SW 1271 (cell line): Measurements from ENCODE around the gene LGALS7B.
"Not testable (repeated sequence)": the region's sequence is repeated elsewhere in the genome, so short reads cannot be mapped to it uniquely, and the experiment has no call there.

Source experiments
- DNase-seq, 2 experiments: peaks; one replicate each; lab custom pipeline; 2025; lab: John Stamatoyannopoulos, UW

Gene LGALS7B

DNA sequence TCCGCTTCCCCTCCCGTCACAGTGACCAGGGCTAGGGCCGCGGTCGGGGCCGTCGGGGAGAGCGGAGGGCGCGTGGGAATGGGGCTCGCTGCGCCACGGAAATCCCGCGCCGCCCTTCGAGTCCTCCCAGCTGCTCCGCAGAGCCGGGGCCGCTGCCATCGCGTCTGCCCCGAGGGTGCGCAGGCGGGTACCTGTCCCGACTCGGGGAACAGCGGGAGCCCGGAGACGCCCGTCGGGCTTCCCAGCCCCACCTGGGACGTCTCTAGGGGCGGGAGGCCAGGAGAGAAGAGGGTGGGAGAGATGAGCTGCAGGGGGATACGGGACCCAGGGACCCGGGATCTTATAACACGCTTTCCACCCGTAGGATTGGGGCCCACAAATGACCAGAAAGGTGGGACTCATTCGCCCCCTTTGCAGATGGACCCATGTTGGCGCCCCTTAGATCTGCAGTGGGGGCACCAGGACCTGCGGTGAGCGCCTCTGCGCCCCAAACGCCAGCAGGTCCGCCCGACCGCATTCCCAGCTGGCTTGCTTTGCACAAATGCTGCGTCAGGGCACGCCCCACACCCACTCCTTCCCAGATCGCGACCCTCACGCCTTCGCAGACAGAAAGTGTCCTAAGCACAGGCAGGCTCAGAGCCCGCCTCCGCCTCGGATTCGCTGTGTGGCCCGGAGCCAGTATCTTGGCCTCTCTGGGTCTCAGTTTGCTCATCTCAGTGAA, 18.6 kb upstream of the LGALS7B start:
- not testable (repeated sequence) for DNase-seq

DNA sequence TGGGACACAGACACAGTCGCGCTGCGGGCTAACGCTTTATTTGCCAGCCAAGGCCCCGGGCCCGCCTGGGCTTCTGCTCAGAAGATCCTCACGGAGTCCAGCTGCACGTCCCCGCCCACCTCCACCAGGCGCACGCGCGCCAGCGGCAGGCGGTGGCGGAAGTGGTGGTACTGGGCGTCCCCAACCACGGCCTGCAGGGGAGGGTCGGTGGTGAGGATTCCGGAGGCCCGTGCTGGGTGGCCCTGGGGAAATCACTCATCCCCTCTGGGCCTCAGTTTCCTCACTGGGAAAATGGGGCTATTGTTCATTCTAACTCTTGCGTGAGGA, 18.1 kb upstream of the LGALS7B start:
- DNase-seq = not testable (repeated sequence)

DNA sequence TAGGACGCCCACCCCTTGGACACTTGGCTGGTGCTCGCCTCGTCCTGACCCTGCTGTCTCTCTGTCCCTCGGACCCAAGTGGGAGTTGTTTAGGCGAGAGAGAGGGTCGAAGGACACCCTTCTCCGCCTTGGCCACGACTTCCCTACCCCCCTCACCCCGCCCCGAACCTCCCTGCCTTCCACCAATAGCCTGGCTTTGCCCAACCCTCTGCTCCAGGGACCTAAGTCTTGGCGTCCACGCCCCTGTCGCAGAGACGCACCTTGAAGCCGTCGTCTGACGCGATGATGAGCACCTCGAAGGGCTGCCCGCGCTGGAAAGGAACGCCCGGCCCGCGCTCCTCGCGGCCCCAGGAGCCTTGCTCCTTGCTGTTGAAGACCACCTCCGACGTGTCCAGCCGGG, 17.4 kb upstream of the LGALS7B start:
- DNase-seq = not testable (repeated sequence)

DNA sequence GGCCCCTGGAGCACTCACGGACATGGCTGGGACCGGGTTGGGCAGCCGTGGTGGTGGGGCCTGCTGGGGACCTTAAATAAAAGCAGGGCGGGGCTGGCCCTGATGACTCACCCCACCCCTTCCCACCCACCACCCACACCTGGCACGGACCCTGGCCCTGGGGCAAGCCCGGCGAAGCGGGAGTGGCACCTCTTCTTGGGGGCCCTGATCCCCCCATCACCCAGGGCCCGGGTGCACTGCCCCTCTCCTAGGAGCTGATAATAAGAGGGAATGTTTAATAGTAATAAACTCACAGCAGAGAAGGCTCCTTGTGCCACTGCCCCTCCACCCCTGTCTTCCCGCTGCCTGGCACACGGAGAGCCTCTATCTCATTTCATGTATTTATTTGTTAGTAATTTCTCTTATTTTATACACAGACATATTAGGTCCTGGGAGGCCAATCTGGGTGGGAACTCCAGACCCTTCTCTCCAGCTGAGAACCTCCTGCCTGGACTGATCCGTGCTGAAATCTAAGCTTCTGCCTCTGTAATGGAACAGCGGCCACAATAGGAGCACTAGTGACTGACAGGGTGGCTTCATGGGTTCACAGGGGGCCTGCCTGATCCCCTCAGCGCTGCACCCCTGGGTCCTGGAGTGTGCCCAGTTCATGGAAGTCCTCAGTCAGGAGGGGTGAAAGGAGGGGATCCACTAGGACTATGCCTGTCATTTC, 15.4 kb upstream of the LGALS7B start, which contains the start of gene LGALS7:
LGALS7 (minus strand) TSS at position 49 of the 709 bp plus-strand sequence; CDS start at position 24, 25 bp downstream.
- DNase-seq = no peak

DNA sequence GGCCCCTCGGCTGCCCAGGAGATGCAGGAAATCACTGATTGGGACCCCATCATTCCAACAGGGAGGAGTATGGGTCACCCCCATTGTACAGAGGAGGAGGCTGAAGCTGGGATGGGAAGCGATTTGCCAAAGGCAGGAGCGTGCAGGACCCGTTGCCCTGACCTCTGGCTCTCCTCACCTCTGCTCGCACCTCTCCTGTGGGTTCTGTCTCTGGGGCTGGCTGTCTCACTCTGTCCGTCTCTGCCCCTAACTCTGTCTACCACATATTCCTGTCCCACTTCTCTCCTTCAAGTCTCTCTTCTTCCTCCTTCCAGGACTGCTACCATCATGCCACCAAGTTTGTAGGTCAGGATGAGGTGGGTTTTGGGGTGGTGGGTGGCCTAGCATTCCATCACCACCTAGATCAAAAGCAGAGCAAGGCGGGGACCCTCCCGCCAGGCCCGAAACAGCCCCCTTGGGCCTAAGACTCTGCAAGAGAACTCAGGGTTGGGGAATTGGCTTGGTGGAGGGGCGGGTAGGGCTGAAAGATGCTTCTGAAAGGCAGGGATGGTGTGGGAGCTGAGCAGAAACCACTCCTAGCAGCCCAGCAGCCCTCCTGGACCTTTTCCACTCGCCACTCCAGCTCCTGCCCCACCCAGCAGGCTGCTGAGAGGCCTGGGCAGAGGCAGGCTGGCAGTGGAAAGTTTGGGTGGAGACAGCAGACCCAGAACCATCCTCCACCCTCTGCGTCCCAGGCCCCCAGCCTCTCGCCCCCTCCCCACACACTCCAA, 14.6 kb upstream of the LGALS7B start:
- no peak for DNase-seq

DNA sequence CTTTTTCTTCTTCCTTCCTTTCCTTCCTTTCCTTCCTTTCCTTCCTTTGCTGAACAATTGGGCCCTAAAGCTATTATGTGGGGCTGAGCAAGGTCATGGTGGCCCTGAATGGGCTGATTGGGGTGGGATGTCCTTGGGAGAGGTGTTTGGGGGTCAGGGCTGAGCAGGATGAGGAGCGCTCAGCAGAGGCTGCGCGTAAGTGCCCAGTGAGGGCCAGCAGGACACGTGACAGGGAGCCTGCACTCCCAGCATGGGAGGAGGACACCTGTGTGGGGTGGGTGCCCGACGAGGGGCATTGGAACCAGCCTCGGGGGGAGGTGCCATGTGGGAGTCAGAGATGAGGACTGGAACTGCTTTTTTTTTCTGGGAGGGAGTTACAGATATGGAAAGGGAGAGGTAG, 10.3 kb upstream of the LGALS7B start:
- no peak for DNase-seq

DNA sequence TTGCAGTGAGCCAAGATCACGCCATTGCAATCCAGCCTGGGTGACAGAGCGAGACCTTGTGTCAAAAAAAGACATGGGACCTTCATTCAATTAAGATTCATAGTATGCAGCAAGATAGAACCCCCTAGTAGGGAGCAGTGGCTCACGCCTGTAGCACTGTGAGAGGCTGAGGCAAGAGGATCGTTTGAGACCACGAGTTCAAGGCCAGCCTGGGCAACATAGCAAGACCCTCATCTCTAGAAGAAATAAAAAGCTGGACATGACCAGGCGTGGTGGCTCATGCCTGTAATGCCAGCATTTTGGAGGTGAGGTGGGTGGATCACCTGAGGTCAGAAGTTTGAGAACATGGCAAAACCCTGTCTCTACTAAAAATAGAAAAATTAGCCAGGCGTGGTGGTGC, 8.6 kb upstream of the LGALS7B start:
- no peak for DNase-seq

DNA sequence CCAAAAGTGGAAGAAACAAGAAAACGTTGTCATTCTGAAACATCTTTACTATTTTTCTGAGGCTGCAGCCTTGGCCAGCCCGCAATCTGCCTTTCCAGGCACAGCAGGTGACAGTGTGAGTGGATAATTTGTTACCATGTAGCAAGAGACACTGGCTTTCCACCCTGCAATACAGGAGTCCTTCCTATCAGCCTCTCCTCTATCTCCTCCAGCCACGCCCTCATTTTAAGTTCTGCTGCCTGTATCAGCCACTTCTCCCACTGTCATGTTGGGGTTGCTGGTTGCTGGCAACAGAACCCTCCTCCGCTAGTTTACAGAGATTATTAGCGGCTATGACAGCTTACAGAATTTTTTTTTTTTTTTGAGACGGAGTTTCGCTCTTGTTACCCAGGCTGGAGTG, 7.9 kb upstream of the LGALS7B start:
- no peak for DNase-seq

DNA sequence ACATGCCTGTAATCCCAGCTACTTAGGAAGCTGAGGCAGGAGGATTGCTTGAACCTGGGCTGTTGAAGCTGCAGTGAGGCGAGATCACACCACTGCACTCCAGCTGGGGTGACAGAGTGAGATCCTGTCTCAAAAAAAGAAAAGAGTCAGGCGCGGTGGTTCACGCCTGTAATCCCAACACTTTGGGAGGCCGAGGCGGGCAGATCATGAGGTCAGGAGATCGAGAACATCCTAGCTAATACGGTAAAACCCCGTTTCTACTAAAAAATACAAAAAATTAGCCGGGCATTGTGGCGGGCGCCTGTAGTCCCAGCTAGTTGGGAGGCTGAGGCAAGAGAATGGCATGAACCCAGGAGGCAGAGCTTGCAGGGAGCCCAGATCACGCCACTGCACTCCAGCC, 6.8 kb upstream of the LGALS7B start:
- DNase-seq = not testable (repeated sequence)

DNA sequence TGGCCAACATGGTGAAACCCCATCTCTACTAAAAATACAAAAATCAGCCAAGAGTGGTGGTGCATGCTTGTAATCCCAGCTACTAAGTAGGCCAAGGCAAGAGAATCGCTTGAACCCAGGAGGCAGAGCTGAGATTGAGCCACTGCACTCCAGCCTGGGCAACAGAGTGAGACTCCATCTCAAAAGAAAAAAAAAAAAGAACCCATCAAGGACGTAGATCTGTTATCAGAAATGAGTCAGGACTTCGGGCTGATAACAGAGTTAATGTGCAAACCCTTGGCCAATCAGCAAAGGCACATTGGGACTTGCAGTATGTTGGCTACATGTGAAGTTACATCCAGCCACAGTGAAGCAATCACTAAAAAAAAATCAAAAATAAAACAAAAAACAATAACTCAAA, 4.8 kb upstream of the LGALS7B start:
- no peak for DNase-seq

DNA sequence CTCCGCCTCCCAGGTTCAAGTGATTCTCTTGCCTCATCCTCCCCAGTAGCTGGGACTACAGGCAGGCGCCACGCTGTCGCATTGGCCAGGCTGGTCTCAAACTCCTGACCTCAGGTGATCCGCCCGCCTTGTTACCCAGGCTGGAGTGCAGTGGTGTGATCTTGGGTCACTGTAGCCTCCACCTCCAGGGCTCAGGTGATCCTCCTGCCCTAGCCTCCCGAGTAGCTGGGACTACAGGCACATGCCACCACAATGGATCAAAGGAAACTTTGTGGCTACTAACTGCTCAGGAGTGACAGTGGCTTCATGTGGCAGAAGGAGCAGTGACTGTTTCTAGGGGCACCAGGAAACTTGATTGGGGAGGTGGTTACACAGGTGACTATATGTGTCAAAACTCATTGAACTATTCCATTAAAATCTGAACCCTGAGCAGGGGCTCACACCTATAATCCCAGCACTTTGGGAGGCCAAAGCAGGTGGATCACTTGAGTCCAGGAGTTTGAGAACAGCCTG, 3.8 kb upstream of the LGALS7B start:
- no peak for DNase-seq

DNA sequence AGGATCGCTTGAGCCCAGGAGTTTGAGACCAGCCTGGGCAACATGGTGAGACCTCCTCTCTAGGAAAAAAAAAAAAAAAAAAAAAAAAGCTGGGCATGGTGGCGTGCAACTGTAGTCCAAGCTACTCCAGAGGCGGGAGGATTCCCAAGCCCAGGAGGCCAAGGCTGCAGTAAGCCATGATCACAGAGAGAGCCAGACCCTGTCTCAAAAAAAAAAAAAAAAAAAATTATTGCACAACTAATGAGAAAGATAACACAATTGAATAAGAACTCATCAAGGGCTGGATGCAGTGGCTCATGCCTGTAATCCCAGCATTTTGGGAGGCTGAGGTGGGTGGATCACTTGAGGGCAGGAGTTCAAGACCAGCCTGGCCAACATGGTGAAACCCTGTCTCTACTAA, 2.9 kb upstream of the LGALS7B start:
- not testable (repeated sequence) for DNase-seq

DNA sequence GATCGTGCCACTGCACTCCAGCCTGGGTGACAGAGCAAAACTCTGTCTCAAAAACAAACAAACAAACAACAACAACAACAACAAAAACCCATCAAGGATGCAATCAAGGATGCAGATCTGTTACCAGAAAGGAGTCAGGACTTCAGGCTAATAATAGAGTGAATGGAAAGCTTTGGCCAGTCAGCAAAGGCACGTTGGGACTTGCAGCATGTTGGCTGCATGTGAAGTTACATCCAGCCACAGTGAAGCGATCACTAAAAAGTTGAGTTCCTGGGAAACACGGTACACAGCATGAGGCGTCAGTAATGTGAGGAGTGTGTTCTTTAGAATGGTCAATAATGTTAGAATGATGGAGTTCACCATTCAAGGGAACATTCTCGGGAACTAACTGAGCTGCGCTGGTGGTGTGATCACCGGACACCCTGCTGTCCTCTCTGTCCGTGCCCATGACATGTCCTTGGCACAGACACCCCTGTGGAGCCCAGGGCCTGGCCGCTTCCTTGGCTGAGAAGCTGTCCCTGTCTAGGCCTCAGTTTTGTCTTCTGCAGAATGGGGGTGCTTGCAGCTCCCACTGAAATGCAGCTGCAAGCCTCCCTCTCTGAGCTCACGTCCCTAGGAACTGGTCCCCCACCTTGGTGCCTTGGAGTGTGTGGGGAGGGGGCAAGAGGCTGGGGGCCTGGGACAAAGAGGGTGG, 2.3 kb upstream of the LGALS7B start:
- DNase-seq = no peak

DNA sequence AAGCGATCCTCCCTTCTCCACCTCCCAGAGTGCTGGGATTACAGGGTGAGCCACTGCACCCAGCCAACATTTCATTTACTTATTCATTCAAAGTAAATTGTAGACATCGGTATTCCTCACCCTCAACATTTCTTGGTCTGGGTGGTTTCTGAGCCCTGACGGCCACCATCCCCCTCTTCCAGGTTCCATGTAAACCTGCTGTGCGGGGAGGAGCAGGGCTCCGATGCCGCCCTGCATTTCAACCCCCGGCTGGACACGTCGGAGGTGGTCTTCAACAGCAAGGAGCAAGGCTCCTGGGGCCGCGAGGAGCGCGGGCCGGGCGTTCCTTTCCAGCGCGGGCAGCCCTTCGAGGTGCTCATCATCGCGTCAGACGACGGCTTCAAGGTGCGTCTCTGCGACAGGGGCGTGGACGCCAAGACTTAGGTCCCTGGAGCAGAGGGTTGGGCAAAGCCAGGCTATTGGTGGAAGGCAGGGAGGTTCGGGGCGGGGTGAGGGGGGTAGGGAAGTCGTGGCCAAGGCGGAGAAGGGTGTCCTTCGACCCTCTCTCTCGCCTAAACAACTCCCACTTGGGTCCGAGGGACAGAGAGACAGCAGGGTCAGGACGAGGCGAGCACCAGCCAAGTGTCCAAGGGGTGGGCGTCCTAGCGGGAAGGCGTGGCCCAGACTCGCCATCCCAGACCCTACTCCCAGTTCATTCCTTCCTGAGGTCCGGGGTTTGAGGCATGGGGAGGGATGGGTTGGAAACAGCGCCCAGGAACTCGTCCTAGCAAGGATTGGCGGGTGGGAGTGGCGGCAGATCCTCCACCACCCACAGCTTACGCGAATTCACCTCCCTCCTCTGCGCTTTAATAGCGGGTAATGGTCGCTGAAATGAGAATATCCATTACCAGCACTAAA, 1.8 kb downstream of the LGALS7B start:
- DNase-seq = not testable (repeated sequence)

DNA sequence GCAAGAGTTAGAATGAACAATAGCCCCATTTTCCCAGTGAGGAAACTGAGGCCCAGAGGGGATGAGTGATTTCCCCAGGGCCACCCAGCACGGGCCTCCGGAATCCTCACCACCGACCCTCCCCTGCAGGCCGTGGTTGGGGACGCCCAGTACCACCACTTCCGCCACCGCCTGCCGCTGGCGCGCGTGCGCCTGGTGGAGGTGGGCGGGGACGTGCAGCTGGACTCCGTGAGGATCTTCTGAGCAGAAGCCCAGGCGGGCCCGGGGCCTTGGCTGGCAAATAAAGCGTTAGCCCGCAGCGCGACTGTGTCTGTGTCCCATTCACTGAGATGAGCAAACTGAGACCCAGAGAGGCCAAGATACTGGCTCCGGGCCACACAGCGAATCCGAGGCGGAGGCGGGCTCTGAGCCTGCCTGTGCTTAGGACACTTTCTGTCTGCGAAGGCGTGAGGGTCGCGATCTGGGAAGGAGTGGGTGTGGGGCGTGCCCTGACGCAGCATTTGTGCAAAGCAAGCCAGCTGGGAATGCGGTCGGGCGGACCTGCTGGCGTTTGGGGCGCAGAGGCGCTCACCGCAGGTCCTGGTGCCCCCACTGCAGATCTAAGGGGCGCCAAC, 2.6 kb downstream of the LGALS7B start:
- not testable (repeated sequence) for DNase-seq

DNA sequence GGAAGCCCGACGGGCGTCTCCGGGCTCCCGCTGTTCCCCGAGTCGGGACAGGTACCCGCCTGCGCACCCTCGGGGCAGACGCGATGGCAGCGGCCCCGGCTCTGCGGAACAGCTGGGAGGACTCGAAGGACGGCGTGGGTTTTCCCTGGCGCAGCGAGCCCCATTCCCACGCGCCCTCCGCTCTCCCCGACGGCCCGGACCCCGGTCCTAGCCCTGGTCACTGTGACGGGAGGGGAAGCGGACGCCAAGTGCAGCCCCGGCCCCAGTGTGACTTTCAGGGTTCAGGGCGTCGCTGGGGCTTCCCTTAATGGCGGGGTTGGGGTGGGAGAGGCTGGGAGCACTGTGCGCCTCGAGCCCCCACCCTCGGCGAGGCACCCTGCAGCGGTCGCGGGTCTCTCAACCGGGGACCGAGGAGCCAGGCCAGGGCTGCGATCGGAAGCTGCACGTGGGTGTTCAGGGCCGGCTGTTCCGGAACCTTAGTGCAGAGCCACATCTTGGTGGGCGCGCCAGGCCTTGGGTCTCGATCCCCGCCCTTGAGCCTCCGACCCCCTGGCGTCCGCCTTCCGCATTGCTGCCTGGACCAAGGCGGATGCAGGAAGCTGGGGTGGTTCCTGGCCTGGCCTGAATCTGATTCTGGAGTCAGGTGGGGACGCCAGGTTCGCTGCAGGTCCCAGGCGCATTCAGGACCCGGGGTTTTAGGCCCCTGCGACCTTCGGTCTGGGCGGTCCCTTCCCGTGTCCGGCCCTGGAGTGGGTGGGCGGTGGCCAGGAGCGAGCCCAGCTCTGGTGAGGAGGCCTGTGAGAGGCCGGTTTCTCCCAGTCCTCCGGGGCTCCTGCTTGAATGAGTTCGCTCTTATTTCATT, 3.5 kb downstream of the LGALS7B start:
- no peak for DNase-seq

DNA sequence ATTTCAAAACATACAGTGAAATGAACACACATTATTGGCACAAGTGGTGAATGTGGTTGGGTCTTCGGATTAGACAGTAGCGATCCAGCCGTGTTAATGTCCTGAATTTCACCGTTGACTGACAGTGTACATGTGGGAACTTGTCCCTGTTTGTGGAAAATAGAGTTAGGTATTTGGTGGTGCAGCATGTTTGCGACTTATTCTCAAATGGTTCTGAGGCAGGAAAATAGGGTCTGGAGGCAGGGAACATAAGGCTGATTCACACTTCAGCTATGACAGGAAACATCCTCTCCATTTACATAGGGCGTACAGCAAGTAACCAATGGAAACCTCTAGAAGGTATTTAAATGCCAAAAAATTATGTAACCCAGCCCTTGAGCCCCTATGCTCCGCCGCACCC, 4.2 kb downstream of the LGALS7B start:
- DNase-seq = no peak

DNA sequence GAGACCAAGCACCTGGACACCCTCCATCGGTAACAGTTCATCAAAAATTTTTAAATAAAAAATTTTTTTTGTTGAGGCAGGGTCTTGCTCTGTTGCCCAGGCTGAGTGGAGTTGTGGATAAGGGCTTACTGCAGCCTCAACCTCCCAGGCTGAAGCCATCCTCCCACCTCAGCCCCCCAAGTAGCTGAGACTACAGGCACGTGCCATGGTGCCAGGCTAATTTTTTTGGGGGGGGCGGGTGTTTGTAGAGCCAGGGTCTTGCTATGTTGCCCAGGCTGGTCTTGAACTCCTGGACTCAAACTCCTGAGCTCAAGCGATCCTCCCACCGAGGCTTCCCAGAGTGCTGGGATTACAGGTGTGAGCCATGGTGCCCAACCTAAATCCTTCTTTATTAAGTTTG, 4.7 kb downstream of the LGALS7B start:
- no peak for DNase-seq

DNA sequence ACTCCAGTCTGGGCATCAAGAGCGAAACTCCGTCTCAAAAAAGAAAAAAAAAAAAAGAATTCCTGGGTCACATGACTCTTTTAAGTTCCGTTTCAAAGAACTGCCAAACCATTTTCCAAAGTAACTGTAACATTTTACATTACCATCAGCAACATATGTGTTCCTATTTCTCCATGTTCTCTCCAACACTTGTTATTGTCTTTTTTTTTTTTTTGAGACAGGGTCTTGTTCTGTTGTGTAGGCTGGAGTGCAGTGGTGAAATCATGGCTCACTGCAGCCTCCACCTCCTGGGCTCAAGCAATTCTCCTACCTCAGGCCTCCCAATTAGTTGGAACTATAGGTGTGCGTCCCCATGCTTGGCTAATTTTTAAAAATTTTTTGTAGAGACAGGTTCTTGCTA, 6.5 kb downstream of the LGALS7B start:
- DNase-seq = no peak

DNA sequence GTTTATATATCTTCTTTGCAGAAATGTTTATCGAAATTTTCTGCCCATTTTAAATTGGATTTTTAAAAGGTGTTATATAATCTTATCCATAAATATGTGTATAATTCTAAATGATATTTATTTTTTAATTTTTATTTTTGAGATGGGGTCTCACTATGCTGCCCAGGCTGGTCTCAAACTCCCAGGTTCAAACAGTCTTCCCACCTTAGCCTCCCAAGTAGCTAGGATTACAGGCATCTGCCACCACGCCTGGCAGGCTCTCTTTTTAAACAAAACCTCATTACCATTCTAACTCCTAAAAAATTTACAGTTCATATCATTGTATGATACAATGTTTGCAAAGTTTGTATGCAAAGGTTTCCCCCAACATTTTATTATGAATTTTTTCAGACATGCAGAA, 7.2 kb downstream of the LGALS7B start:
- DNase-seq = no peak
